SK-N-MC (cell line): Measurements from ENCODE around the gene GPR55.

Source experiments
- EZH2 ChIP-seq: fragments of 200-600 bp; sonication (generic); IDR thresholded peaks from one replicate; pipeline ENCODE4 v1.6.1; 2017; ENCODE audit warnings: antibody characterized with exemption
- FOXP2 ChIP-seq: optimal IDR thresholded peaks from 2 replicates; pipeline ENCODE3; 2011; ENCODE audit warnings: mild to moderate bottlenecking, moderate library complexity; ENCODE audit not compliant: insufficient read depth; ENCODE audit errors: extremely low read length, control extremely low read depth
- POLR2AphosphoS5 ChIP-seq: IDR thresholded peaks from 2 replicates; pipeline ENCODE4 v1.6.1; 2012; ENCODE audit warnings: mild to moderate bottlenecking, low read depth, low read length, borderline replicate concordance

DNA sequence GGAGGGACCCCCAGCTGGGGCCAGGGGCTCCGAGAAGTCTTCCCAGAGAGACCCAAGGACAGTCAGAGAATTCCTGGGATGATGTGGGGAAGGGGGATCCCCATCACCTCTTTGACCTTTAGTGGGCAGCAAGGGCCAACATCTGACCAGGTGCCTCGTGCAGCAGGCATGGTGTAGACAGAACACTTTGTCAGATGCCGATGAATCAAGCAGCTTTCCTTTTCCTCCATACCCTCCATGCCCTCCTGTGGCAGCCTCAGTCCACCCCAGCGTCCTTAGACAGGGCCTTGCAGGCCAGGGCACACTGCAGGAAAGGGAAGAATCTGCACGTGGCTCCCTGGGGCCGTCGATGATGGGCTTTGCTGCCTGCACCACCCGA is 26.3 kb downstream of the GPR55 start:
- TF ChIP-seq POLR2AphosphoS5 (no peak), EZH2 (no peak), FOXP2 (no peak)
